ENCODE data around the gene ROR1.
A peak's percentile ranks its signal among the peaks of the same experiment; 100 is the strongest.
"Not testable (repeated sequence)": the region's sequence is repeated elsewhere in the genome, so short reads cannot be mapped to it uniquely, and the experiment has no call there.

Gene ROR1

DNA sequence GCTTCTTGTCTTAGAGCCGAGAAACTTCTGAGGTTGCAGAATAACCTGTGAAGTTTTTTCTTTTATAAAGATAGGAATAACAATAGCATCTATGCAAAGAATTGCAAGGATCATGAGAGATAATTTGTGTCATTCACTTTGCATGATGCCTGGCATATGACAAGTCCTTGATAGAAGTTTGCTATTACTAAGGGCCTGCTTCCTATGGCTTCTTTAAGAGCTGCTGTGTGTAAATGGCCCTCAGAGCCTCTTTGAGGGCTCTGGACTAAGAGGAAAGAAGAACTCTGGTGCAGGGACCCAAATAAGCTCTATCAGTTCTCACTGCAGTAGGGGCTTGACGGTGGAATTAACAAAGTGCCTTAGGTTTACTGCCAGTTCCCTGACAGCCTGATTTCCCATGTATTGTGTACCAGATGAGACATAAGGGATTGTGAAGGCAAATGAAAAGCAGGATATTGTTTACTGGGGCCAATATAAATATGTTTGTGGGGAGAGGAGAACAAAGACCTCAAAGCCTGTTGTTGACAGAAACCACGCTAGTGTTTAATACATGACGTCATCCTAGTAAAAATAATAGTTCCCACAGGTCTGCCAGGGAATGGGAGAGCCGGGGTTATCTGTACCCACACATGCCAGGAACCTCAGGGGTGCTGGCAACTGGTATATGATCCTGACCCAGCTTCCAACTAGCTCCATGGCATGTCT, 298.4 kb downstream of the ROR1 start:
- no peak for DNase-seq

GRCh38 chr1:64073705-64074104, 299.9 kb downstream of the ROR1 start:
- no peak for DNase-seq

- no peak for DNase-seq
These were observed 300.9 kb downstream of the ROR1 start for GRCh38 chr1:64074767-64075166.

GRCh38 chr1:64077281-64077940, 303.6 kb downstream of the ROR1 start:
- no peak for DNase-seq

DNA sequence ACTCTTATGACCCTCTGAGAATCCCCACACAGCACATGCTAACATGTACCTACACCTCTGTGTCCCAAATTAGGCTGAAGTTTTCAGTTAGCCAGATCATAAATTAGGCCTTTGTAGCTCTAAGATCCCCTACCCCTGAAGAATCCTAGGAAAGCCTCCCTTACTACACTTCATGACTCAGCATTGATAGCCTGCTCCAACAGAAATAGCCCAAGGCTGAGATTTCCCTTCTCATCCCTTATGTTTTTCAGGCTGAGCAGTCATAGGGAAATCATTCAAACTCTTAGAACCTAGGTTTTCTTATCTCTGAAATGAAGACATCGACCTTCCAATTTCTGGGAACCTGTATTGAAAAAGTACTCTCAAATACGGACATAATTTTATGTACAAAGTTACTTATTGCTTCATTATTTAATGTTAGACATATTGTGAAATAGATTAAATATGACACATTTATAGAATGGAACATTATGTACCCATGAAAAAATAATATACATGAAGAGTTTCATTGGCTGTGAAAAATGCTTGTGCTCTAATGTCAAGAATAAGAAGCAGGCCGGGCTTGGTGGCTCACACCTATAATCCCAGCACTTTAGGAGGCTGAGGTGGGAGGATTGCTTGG, 307.2 kb downstream of the ROR1 start:
- DNase-seq, result no peak

DNA sequence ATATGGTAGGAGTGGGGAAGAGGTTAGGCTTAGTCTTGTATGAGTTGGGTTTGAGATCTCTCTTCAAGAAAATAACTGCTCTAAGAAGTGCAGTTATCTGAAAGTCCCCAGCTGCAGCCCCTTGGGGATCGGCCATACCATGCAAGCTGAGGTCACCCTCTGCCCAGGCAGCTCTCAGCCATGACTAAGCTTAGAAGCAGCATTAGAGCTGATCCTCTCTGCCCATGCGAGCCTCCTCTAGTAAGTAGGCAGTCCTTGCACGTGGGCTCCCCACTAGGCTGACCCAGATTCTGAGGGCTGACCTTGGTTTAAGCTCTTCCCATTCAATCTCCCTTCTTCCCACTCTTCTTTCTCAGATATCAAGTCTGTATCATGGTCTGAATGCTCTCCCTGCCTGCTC, 308.6 kb downstream of the ROR1 start:
- DNase-seq, result peak; percentile 62

- DNase-seq, result no peak
These were observed 310.6 kb downstream of the ROR1 start for GRCh38 chr1:64084451-64084850.

- peak; percentile 82 for DNase-seq
These were observed 314.0 kb downstream of the ROR1 start for GRCh38 chr1:64087768-64088167.

GRCh38 chr1:64090436-64090835, 316.6 kb downstream of the ROR1 start:
- DNase-seq, result no peak

DNA sequence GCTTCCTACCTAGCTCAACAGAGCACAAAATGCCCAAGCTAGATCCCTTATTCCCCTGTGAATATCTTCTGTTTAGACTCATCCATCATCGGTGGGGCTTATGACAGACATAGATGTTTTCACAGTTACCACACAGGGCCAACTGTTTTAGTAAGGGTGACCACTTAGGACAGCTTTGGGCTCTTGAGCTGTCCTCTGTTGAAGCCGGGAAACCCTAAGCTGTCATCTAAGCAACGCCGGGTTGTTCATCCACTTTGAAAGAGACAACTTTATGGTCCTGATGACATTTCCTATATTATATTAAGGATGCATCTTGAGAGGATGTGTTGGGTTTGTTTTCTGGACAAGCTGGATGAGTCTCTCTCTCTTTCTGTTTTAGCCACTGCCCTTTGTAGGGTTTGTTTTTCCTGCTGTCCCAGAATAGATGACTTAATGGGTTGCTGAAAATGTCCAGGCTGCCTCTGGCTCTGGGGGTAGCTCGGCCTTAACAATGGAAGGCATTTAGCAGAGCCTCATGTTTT, 319.1 kb downstream of the ROR1 start:
- DNase-seq, result no peak

DNA sequence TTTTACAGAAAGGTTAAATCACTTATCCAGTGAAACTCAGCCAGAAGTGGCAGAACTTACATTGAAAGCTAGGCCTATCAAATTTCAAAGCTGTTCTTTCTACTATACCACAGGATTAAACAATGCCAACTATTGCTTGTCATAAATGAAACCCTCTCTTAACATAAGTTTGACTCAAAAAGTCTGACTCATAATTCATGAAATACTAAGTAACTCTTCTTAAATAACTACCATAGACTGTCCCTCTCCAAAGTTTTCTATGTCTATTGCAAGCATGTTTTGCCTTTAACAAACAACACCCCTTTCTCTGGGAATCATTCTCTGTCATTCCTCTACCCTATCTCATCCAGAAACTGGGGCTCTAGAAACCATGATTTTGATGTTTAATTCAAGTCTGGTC, 320.1 kb downstream of the ROR1 start:
- peak; percentile 46 for DNase-seq

DNA sequence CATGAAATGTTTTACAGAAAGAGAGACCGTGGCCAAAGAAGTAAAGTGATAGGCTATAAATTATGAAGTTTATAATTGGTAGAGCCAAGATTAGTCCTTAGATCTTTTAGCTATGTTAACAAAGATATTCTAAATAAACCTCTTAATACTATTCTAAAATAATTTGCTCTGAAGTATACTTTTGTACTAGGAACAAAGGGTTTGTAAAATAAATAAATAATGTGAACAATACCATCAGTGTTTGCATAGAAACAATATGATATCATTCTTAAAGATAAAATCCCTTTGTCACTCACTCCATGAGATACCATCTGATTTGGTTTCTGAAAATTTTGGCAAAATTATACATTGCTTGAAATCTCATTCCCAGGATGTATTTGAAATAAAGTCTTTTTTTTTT, 322.0 kb downstream of the ROR1 start:
- no peak for DNase-seq

GRCh38 chr1:64097859-64098258, 324.0 kb downstream of the ROR1 start:
- DNase-seq, result no peak

- no peak for DNase-seq
These were observed 324.6 kb downstream of the ROR1 start for GRCh38 chr1:64098436-64098835.

GRCh38 chr1:64098846-64099582, 325.2 kb downstream of the ROR1 start:
- no peak for DNase-seq

DNA sequence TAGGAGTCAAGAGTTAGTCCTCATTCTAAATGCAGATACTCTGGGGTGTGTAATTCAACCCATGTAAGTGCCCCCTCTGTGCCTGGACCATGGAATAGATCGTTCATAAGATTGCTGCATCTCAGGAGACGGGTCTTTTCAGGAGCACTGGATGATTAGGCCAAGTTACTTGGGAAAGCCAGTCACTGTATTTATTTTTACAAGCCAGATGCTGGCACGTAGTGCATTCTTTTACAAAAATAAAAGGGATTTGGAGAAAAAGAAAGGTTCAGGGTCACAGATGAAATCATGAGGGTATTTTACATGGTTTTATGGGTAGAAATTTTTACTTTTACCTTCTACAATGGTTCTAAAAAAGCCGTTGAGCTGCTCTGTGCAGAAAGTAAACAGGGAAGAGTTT, 327.0 kb downstream of the ROR1 start:
- DNase-seq, result no peak

- DNase-seq, result not testable (repeated sequence)
These were observed 330.8 kb downstream of the ROR1 start for GRCh38 chr1:64104585-64104984.

GRCh38 chr1:64107118-64107519, 333.3 kb downstream of the ROR1 start:
- no peak for DNase-seq

DNA sequence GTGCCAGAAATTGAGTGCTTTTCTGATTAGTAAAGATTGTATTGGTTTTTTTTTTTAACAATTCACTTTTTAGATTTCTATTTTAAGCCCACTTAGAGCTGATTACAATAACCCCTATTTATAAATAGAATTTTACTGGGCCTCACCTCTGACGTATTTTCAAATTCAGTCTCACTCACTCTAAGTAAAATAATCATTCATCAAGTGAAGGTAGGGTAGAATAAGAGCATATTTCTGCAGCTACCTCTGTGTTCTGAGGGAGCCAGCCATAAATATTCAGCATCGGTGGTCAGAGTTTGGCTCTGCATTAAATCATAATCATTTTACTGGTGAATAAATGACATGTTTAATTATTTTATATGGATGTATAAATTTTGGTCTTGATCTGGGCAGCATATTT, 333.8 kb downstream of the ROR1 start:
- DNase-seq, result no peak

GRCh38 chr1:64110924-64111777, 337.3 kb downstream of the ROR1 start:
- DNase-seq, result no peak

DNA sequence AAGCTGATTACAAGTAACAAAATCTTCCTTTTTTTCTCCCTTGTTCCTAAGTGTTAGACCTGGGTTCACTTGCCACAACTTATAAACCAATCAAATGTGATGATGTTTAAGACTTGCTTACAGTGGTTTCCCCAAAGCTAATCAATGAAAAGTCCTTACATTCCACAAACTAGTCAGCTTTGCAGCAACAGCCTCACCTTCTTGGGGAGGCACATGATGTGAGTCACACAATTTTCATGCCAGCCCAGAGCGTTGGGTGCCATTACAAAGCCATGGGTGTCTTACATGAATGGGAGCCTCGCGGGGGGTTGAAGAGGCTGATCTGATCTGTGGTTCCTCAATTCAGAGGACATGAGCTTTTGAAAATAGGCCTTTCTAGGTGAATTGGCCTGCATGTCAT, 338.0 kb downstream of the ROR1 start:
- DNase-seq, result no peak

DNA sequence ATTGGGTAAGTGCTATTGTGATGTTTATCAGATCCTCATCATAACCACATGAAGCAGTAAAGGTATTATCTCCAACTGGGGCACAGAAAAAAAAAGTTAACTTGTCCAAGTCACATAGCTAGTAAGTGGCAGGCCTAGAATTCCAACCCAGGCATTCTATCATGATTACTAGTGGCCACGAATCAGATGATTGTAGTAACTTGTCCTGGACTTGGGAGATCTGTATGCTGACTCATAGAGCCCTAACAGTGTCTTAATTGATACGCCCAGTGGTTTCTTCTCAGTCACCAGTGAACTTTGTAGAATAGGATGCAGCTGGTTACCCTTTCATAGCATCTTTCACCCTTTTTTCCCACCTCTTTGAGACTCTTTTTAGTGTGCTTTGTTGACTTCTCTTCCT, 338.5 kb downstream of the ROR1 start:
- DNase-seq, result peak; percentile 81
